BLaER1 (cell line): ENCODE data around the gene NLK.
"Not testable (repeated sequence)": the region's sequence is repeated elsewhere in the genome, so short reads cannot be mapped to it uniquely, and the experiment has no call there.

Experiments used
- H3K27ac ChIP-seq: shearing (Covaris generic); formaldehyde crosslinking; 2 replicates; pipeline ENCODE4 v1.8.1; 2022
- H3K27me3 ChIP-seq: shearing (Covaris generic); formaldehyde crosslinking; 2 replicates; pipeline ENCODE4 v1.8.1; 2022
- H3K36me3 ChIP-seq: shearing (Covaris generic); formaldehyde crosslinking; 2 replicates; pipeline ENCODE4 v1.8.1; 2022
- H3K4me1 ChIP-seq: shearing (Covaris generic); formaldehyde crosslinking; 2 replicates; pipeline ENCODE4 v1.8.1; 2022
- H3K4me2 ChIP-seq: shearing (Covaris generic); formaldehyde crosslinking; 2 replicates; pipeline ENCODE4 v1.8.1; 2022
- H3K4me3 ChIP-seq: shearing (Covaris generic); formaldehyde crosslinking; 2 replicates; pipeline ENCODE4 v1.8.1; 2022
- H3K9ac ChIP-seq: shearing (Covaris generic); formaldehyde crosslinking; 2 replicates; pipeline ENCODE4 v1.8.1; 2022
- H3K9me3 ChIP-seq: shearing (Covaris generic); formaldehyde crosslinking; 2 replicates; pipeline ENCODE4 v1.8.1; 2022
- H4K20me1 ChIP-seq: shearing (Covaris generic); formaldehyde crosslinking; 2 replicates; pipeline ENCODE4 v1.8.1; 2022
- Cebpa-rat ChIP-seq: shearing (Covaris generic); IDR thresholded peaks from 2 replicates; pipeline ENCODE4 v1.8.1; 2022

NLK gene

GRCh38 chr17:28193241-28193640, 150.8 kb downstream of the NLK start:
- no peak overlapping the region for H3K9ac ChIP-seq
- TF ChIP-seq Cebpa-rat, result no peak
- peaks cover 74% of the 10 kb centered on the region for H3K36me3 ChIP-seq
- no peaks in the 10 kb centered on the region for H3K27me3 ChIP-seq
- no peaks in the 10 kb centered on the region for H3K9me3 ChIP-seq
- no peak overlapping the region for H3K4me2 ChIP-seq
- H4K20me1 ChIP-seq, result no peaks in the 10 kb centered on the region
- H3K4me3 ChIP-seq, result no peak overlapping the region
- H3K27ac ChIP-seq, result no peak overlapping the region
- H3K4me1 ChIP-seq, result no peaks in the 10 kb centered on the region

GRCh38 chr17:28194382-28194781, 151.9 kb downstream of the NLK start:
- TF ChIP-seq Cebpa-rat, result no peak
- H3K4me2 ChIP-seq, result no peak overlapping the region

GRCh38 chr17:28196636-28197035, 154.2 kb downstream of the NLK start:
- no peak for TF ChIP-seq Cebpa-rat
- Histone ChIP-seq H3K36me3 (peaks cover 62% of the 10 kb centered on the region), H3K9me3 (no peaks in the 10 kb centered on the region), H3K9ac (no peak overlapping the region), H3K4me2 (no peak overlapping the region), H3K4me1 (no peaks in the 10 kb centered on the region), H3K27me3 (no peaks in the 10 kb centered on the region), H3K4me3 (no peak overlapping the region), H4K20me1 (no peaks in the 10 kb centered on the region), H3K27ac (no peak overlapping the region)

More at GRCh38 chr17:28194382-28194781, 151.9 kb downstream of the NLK start:
- Histone ChIP-seq H3K9ac (no peak overlapping the region), H4K20me1 (no peaks in the 10 kb centered on the region), H3K27me3 (no peaks in the 10 kb centered on the region), H3K9me3 (no peaks in the 10 kb centered on the region), H3K4me1 (no peaks in the 10 kb centered on the region), H3K4me3 (no peak overlapping the region), H3K27ac (no peak overlapping the region), H3K36me3 (peaks cover 71% of the 10 kb centered on the region)

GRCh38 chr17:28199115-28199514, 156.6 kb downstream of the NLK start:
- Histone ChIP-seq H3K4me2 (no peak overlapping the region), H3K4me1 (no peaks in the 10 kb centered on the region), H4K20me1 (no peaks in the 10 kb centered on the region), H3K27me3 (no peaks in the 10 kb centered on the region), H3K9me3 (no peaks in the 10 kb centered on the region), H3K36me3 (peaks cover 37% of the 10 kb centered on the region), H3K4me3 (no peak overlapping the region), H3K27ac (no peak overlapping the region), H3K9ac (no peak overlapping the region)
- no peak for TF ChIP-seq Cebpa-rat

GRCh38 chr17:28199728-28200127, 157.3 kb downstream of the NLK start:
- Histone ChIP-seq H3K4me3 (no peak overlapping the region), H3K4me2 (no peak overlapping the region)

GRCh38 chr17:28201315-28201714, 158.8 kb downstream of the NLK start:
- H3K4me1 ChIP-seq, result no peaks in the 10 kb centered on the region
- no peak overlapping the region for H3K27ac ChIP-seq
- no peak overlapping the region for H3K9ac ChIP-seq
- H3K36me3 ChIP-seq, result peaks cover 22% of the 10 kb centered on the region
- H3K9me3 ChIP-seq, result no peaks in the 10 kb centered on the region
- H3K4me3 ChIP-seq, result no peak overlapping the region
- TF ChIP-seq Cebpa-rat, result no peak
- no peaks in the 10 kb centered on the region for H3K27me3 ChIP-seq
- no peak overlapping the region for H3K4me2 ChIP-seq
- no peaks in the 10 kb centered on the region for H4K20me1 ChIP-seq

More at GRCh38 chr17:28199728-28200127, 157.3 kb downstream of the NLK start:
- Histone ChIP-seq H3K36me3 (peaks cover 32% of the 10 kb centered on the region), H3K27me3 (no peaks in the 10 kb centered on the region), H4K20me1 (no peaks in the 10 kb centered on the region), H3K4me1 (no peaks in the 10 kb centered on the region), H3K9me3 (no peaks in the 10 kb centered on the region), H3K27ac (no peak overlapping the region), H3K9ac (no peak overlapping the region)
- TF ChIP-seq Cebpa-rat, result no peak

GRCh38 chr17:28204244-28204643, 161.8 kb downstream of the NLK start:
- 0 out of 2 replicates have a peak, but pooled peaks cover 5% of the 10 kb centered on the region for H3K9me3 ChIP-seq
- no peaks in the 10 kb centered on the region for H3K36me3 ChIP-seq
- H3K4me2 ChIP-seq, result no peak overlapping the region
- H3K27me3 ChIP-seq, result no peaks in the 10 kb centered on the region
- H3K4me1 ChIP-seq, result no peaks in the 10 kb centered on the region
- no peak overlapping the region for H3K27ac ChIP-seq
- no peak overlapping the region for H3K4me3 ChIP-seq
- H3K9ac ChIP-seq, result no peak overlapping the region
- no peak for TF ChIP-seq Cebpa-rat
- no peaks in the 10 kb centered on the region for H4K20me1 ChIP-seq

- no peak for TF ChIP-seq Cebpa-rat
- Histone ChIP-seq H4K20me1 (no peaks in the 10 kb centered on the region), H3K27ac (no peak overlapping the region), H3K36me3 (no peaks in the 10 kb centered on the region), H3K4me3 (no peak overlapping the region), H3K27me3 (no peaks in the 10 kb centered on the region), H3K9ac (no peak overlapping the region), H3K9me3 (0 out of 2 replicates have a peak, but pooled peaks cover 5% of the 10 kb centered on the region), H3K4me1 (no peaks in the 10 kb centered on the region), H3K4me2 (no peak overlapping the region)
Observed at GRCh38 chr17:28204751-28205150, 162.3 kb downstream of the NLK start.

- no peak overlapping the region for H3K27ac ChIP-seq
- no peaks in the 10 kb centered on the region for H3K27me3 ChIP-seq
- no peak overlapping the region for H3K4me3 ChIP-seq
- no peaks in the 10 kb centered on the region for H4K20me1 ChIP-seq
- peaks cover 20% of the 10 kb centered on the region for H3K9me3 ChIP-seq
- TF ChIP-seq Cebpa-rat, result no peak
- no peak overlapping the region for H3K9ac ChIP-seq
- H3K36me3 ChIP-seq, result peaks cover 6% of the 10 kb centered on the region; the same call in 1 of the 2 replicates
- no peak overlapping the region for H3K4me2 ChIP-seq
- H3K4me1 ChIP-seq, result no peaks in the 10 kb centered on the region
Observed at GRCh38 chr17:28206292-28206691, 163.8 kb downstream of the NLK start.

GRCh38 chr17:28211811-28212210, 169.3 kb downstream of the NLK start:
- no peaks in the 10 kb centered on the region for H3K27me3 ChIP-seq
- H4K20me1 ChIP-seq, result no peaks in the 10 kb centered on the region
- H3K4me2 ChIP-seq, result no peak overlapping the region
- H3K9ac ChIP-seq, result no peak overlapping the region
- TF ChIP-seq Cebpa-rat, result no peak
- peaks cover 13% of the 10 kb centered on the region; the same call in 1 of the 2 replicates for H3K36me3 ChIP-seq
- H3K9me3 ChIP-seq, result peaks cover 40% of the 10 kb centered on the region
- no peak overlapping the region for H3K4me3 ChIP-seq
- no peaks in the 10 kb centered on the region for H3K4me1 ChIP-seq
- no peak overlapping the region for H3K27ac ChIP-seq

- not testable (repeated sequence) for H3K4me2 ChIP-seq, H3K27me3 ChIP-seq, H3K27ac ChIP-seq, H3K4me1 ChIP-seq, H4K20me1 ChIP-seq, H3K9ac ChIP-seq, H3K4me3 ChIP-seq
- peaks cover 40% of the 10 kb centered on the region for H3K9me3 ChIP-seq
- H3K36me3 ChIP-seq, result peaks cover 13% of the 10 kb centered on the region; the same call in 1 of the 2 replicates
Observed at GRCh38 chr17:28213578-28213977, 171.1 kb downstream of the NLK start.
